K562 (cell line): ENCODE measurements around the gene ZNF467. TPM values are rescaled to one million over a fixed set of nuclear protein-coding genes. Genes with fewer than 3 reads are reported as not detected.
A peak's percentile ranks its signal among the peaks of the same experiment; 100 is the strongest.

ENCODE experiments used
- CCNT2 ChIP-seq: IDR thresholded peaks from 2 replicates; pipeline ENCODE4 v1.6.1; 2011; ENCODE audit warnings: borderline replicate concordance, low read depth, mild to moderate bottlenecking, moderate library complexity, mixed read lengths, low read length; ENCODE audit not compliant: insufficient read length; ENCODE audit errors: extremely low read depth
- CREB1 ChIP-seq, 2 experiments: sonication (generic) in 1 of 2; formaldehyde crosslinking in 1 of 2; IDR thresholded peaks; 2 replicates each; pipeline versions ENCODE4 v1.6.1 to v1.8.0; 2012 to 2022; ENCODE audit warnings: inconsistent platforms in 1 of 2, mild to moderate bottlenecking in 1 of 2, missing genetic modification reagents in 1 of 2, moderate library complexity in 1 of 2
- ERF ChIP-seq: fragments of 450-650 bp; formaldehyde crosslinking; IDR thresholded peaks from 2 replicates; pipeline ENCODE4 v1.4.0; 2020; ENCODE audit warnings: mild to moderate bottlenecking, mixed read lengths
- FOXA3 ChIP-seq, 2 experiments: fragments of 450-650 bp in 1 of 2; sonication (generic) in 1 of 2; formaldehyde crosslinking; IDR thresholded peaks in 1 of 2; conservative IDR thresholded peaks in 1 of 2; 2 replicates each; pipeline versions ENCODE4 v1.4.0 to v1.8.0; 2020 to 2022; ENCODE audit warnings: mild to moderate bottlenecking in 2 of 2, missing genetic modification reagents in 1 of 2
- GABPA ChIP-seq: fragments of 200-800 bp; sonication (Bioruptor generic); conservative IDR thresholded peaks from 2 replicates; pipeline ENCODE4 v1.6.1; 2016; ENCODE audit warnings: low read depth, missing genetic modification characterization, missing compliant biosample characterization
- HLTF ChIP-seq: fragments of 450-650 bp; IDR thresholded peaks from 2 replicates; pipeline ENCODE4 v1.6.1; 2016
- KAT7 ChIP-seq: sonication (generic); formaldehyde crosslinking; IDR thresholded peaks from 2 replicates; pipeline ENCODE4 v1.8.0; 2022; ENCODE audit warnings: missing genetic modification reagents, mild to moderate bottlenecking, borderline replicate concordance
- NR1H2 ChIP-seq: sonication (generic); formaldehyde crosslinking; IDR thresholded peaks from 2 replicates; pipeline ENCODE4 v1.4.0; 2020; ENCODE audit warnings: mild to moderate bottlenecking, missing genetic modification reagents
- RBFOX2 ChIP-seq: fragments of 200-400 bp; formaldehyde crosslinking; IDR thresholded peaks from 2 replicates; pipeline ENCODE4 v1.6.1; 2017; ENCODE audit warnings: low read depth, mild to moderate bottlenecking, low read length, moderate library complexity
- RHOXF2B ChIP-seq: fragments of 250-450 bp; sonication (Bioruptor Pico); conservative IDR thresholded peaks from 2 replicates; pipeline ENCODE4 v1.5.1; 2021
- SAFB ChIP-seq: fragments of 200-400 bp; formaldehyde crosslinking; IDR thresholded peaks from 2 replicates; pipeline ENCODE4 v1.6.1; 2017; ENCODE audit warnings: low read depth, low read length, borderline replicate concordance
- TAF9B ChIP-seq: fragments of 450-650 bp; IDR thresholded peaks from 2 replicates; pipeline ENCODE4 v1.6.1; 2018; ENCODE audit warnings: mild to moderate bottlenecking; ENCODE audit not compliant: partially characterized antibody
- TAL1 ChIP-seq: fragments of 450-650 bp; IDR thresholded peaks from 2 replicates; pipeline ENCODE4 v1.6.1; 2016; ENCODE audit warnings: mild to moderate bottlenecking
- XRCC3 ChIP-seq: fragments of 450-650 bp; IDR thresholded peaks from 2 replicates; pipeline ENCODE4 v1.6.1; 2017; ENCODE audit warnings: mild to moderate bottlenecking, moderate library complexity
- ZBTB1 ChIP-seq: sonication (generic); formaldehyde crosslinking; IDR thresholded peaks from 2 replicates; pipeline ENCODE4 v1.8.1; 2023; ENCODE audit warnings: missing genetic modification reagents, low read depth, mild to moderate bottlenecking, borderline replicate concordance
- ZNF766 ChIP-seq: fragments of 200-800 bp; sonication (Bioruptor generic); conservative IDR thresholded peaks from 2 replicates; pipeline ENCODE4 v1.6.1; 2016; ENCODE audit warnings: missing genetic modification characterization, missing compliant biosample characterization
- polyA plus RNA-seq, 8 experiments: library from polyadenylated mRNA; depleted of rRNA in 4 of 8; stranded (reverse) in 5 of 8; unstranded in 3 of 8; fragments of >200 nt; fragmentation: Nextera tagmentation in 2 of 8; fragmentation: Illumina TruSeq in 1 of 8; extraction: Ambion mirVana in 2 of 8; extraction: Trizol in 1 of 8; gene quantifications; 2 replicates each; pipeline versions ENCODE4 v1.2.1 to v1.2.3, GENCODE V29; 2011 to 2014; ENCODE audit warnings: inconsistent platforms in 1 of 8, missing spikeins in 1 of 8
- total RNA-seq, 7 experiments: library from RNA; depleted of rRNA in 6 of 7; stranded (reverse); fragments of >200 nt in 6 of 7; fragmentation: Illumina TruSeq in 2 of 7; extraction: Trizol in 2 of 7; gene quantifications; 2 replicates each; pipeline versions ENCODE4 v1.2.1 to v1.2.3, GENCODE V29; 2011 to 2021; ENCODE audit warnings: low replicate concordance in 1 of 7
- TF ChIP-seq, protein P1 (sequence below): sonication (generic); formaldehyde crosslinking; IDR thresholded peaks from 2 replicates; pipeline ENCODE4 v1.4.0; 2020; ENCODE audit warnings: mild to moderate bottlenecking, missing genetic modification reagents
- TF ChIP-seq, protein P2 (sequence below): fragments of 250-450 bp; sonication (Bioruptor Pico); IDR thresholded peaks from 2 replicates; pipeline ENCODE4 v1.4.0; 2020; ENCODE audit warnings: mild to moderate bottlenecking, moderate library complexity

ZNF467 gene
- total and polyA plus RNA-seq, 9 of the 15 experiments (the other 6 are each of a cell fraction or from before 2014, with no cell fraction given) = 0.32 to 14.2 (median 1.7) TPM

DNA sequence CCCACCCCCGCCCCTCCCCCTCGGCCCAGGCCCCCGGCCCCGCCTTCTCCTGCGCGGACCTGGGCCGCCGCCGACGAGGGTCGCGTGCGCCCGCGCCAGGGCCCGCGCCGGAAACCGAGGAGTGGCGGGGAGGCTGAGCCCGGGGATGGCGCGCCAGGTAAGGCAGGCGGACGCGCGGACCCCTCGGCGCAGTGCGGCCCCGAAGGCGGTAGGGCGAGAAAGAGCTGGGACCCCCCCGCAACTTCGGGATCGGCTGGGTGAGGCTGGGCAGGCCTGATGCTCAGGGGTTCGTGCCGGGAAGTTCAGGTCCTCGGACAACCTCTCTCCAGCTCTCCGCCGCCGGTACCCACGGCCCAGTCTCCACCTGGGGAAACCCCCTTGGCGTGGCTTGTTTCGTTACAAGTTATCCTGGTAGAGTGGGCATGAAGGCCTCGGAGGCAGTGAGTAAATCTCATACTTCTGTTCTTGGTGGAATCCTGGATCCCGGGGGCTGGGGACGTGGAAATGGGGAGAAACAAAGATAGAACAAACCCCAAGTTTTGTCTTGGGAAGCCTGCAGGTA is 58.4 kb downstream of the ZNF467 start (continued):
- TF ChIP-seq TAL1 (no peak), HLTF (no peak), XRCC3 (no peak), CREB1 (IDR thresholded peaks at IDR 0.05) (peak; percentile 92), CREB1 (CRISPR knock-in tag; IDR thresholded peaks at IDR 0.05) (peak; percentile 87), RBFOX2 (peak; percentile 78), ZNF766 (CRISPR knock-in tag) (peak; percentile 87), KAT7 (CRISPR knock-in tag) (peak; percentile 50; the same call in 1 of the 2 replicates), GABPA (tag) (peak; percentile 81), ZBTB1 (CRISPR knock-in tag) (peak; percentile 68), RHOXF2B (CRISPR knock-in tag) (no peak), NR1H2 (CRISPR knock-in tag) (0 out of 2 replicates have a peak, but pooled peaks have one; percentile 72), FOXA3 (CRISPR knock-in tag; conservative IDR thresholded peaks at IDR 0.05 in 1 of 2, IDR thresholded peaks at IDR 0.05 in 1 of 2) (0 out of 4 replicates have a peak, but pooled peaks of 1 of the 2 experiments have one; percentile 49), SAFB (no peak), CCNT2 (peak; percentile 12), ERF (CRISPR knock-in tag) (no peak), TAF9B (no peak)
- TF ChIP-seq, protein P1, sequence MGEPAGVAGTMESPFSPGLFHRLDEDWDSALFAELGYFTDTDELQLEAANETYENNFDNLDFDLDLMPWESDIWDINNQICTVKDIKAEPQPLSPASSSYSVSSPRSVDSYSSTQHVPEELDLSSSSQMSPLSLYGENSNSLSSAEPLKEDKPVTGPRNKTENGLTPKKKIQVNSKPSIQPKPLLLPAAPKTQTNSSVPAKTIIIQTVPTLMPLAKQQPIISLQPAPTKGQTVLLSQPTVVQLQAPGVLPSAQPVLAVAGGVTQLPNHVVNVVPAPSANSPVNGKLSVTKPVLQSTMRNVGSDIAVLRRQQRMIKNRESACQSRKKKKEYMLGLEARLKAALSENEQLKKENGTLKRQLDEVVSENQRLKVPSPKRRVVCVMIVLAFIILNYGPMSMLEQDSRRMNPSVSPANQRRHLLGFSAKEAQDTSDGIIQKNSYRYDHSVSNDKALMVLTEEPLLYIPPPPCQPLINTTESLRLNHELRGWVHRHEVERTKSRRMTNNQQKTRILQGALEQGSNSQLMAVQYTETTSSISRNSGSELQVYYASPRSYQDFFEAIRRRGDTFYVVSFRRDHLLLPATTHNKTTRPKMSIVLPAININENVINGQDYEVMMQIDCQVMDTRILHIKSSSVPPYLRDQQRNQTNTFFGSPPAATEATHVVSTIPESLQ (CRISPR knock-in tag) = peak; percentile 74; the same call in 1 of the 2 replicates
- TF ChIP-seq, protein P2, sequence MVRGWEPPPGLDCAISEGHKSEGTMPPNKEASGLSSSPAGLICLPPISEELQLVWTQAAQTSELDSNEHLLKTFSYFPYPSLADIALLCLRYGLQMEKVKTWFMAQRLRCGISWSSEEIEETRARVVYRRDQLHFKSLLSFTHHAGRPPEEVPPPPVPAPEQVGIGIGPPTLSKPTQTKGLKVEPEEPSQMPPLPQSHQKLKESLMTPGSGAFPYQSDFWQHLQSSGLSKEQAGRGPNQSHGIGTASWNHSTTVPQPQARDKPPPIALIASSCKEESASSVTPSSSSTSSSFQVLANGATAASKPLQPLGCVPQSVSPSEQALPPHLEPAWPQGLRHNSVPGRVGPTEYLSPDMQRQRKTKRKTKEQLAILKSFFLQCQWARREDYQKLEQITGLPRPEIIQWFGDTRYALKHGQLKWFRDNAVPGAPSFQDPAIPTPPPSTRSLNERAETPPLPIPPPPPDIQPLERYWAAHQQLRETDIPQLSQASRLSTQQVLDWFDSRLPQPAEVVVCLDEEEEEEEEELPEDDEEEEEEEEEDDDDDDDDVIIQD (CRISPR knock-in tag) = peak; percentile 26; the same call in 1 of the 2 replicates
